Upper lobe of left lung (tissue), 6 donors: Measurements from ENCODE around the gene DNAJC18. TPM values are rescaled to one million over a fixed set of nuclear protein-coding genes. Genes with fewer than 3 reads are reported as not detected.
A peak's percentile ranks its signal among the peaks of the same experiment; 100 is the strongest.
"Not testable (repeated sequence)": the region's sequence is repeated elsewhere in the genome, so short reads cannot be mapped to it uniquely, and the experiment has no call there.

Experiments used
- ATAC-seq, 2 donors: fragments of 200-7000 bp; cut with Tn5 transposase; one replicate each; pipeline ENCODE4 v1.9.1; 2022; ENCODE audit warnings: mild to moderate bottlenecking in 2 of 2, moderate library complexity in 2 of 2; ENCODE audit not compliant: low FRiP score in 2 of 2
- DNase-seq, 2 donors: peaks; one replicate each; pipeline ENCODE4 v3.0.0-alpha.2; 2019 to 2020
- H3K27ac ChIP-seq, 4 donors: fragments of 200-600 bp; sonication (generic); one replicate each; pipeline ENCODE4 v1.5.1; 2016 to 2019
- H3K27me3 ChIP-seq, 4 donors: fragments of 200-600 bp; sonication (generic); one replicate each; pipeline ENCODE4 v1.5.1; 2017 to 2019
- H3K36me3 ChIP-seq, 4 donors: fragments of 200-600 bp; sonication (generic); one replicate each; pipeline ENCODE4 v1.5.1; 2016 to 2019
- H3K4me1 ChIP-seq, 4 donors: fragments of 200-600 bp; sonication (generic); one replicate each; pipeline ENCODE4 v1.5.1; 2018 to 2019
- H3K4me3 ChIP-seq, 4 donors: fragments of 200-600 bp; sonication (generic); one replicate each; pipeline ENCODE4 v1.5.1; 2017 to 2019; ENCODE audit warnings: mild to moderate bottlenecking in 2 of 4, moderate library complexity in 1 of 4
- H3K9me3 ChIP-seq, 4 donors: fragments of 200-600 bp; sonication (generic); one replicate each; pipeline ENCODE4 v1.5.1; 2018 to 2019
- CTCF ChIP-seq, 6 experiments: fragments of 450-650 bp in 4 of 6; fragments of 200-600 bp in 2 of 6; sonication (generic) in 2 of 6; IDR thresholded peaks; one replicate each; pipeline ENCODE4 v1.5.1; 2016 to 2019; ENCODE audit warnings: antibody characterized with exemption in 6 of 6
- EP300 ChIP-seq, 4 donors: sonication (generic); formaldehyde crosslinking; IDR thresholded peaks; one replicate each; pipeline ENCODE4 v1.5.1; 2017; ENCODE audit warnings: antibody characterized with exemption in 4 of 4, control low read depth in 2 of 4
- POLR2A ChIP-seq, 4 donors: fragments of 450-650 bp; IDR thresholded peaks; one replicate each; pipeline ENCODE4 v1.5.1; 2016 to 2017; ENCODE audit warnings: antibody characterized with exemption in 4 of 4, mild to moderate bottlenecking in 2 of 4
- POLR2AphosphoS5 ChIP-seq, 2 donors: sonication (generic); formaldehyde crosslinking; IDR thresholded peaks; one replicate each; pipeline ENCODE4 v1.5.1; 2017; ENCODE audit warnings: antibody characterized with exemption in 2 of 2
- WGBS, 2 donors: methylation state at CpG; one replicate each; pipeline ENCODE4 v1.1.5; 2017 to 2018; 5-methylcytosine and 5-hydroxymethylcytosine counted together
- total RNA-seq, 6 donors: library from RNA; depleted of rRNA in 4 of 6; stranded (reverse); fragments of >200 nt in 4 of 6; gene quantifications; one replicate each; pipeline versions ENCODE4 v1.1.0 to v1.2.1, GENCODE V29; 2016 to 2021
- donor health status: DM: no; HTN: no; CAD: no; lungs with moderate emphysema.
- donor health status: DM: no; HTN: yes; CAD: no; lungs with severe emphysema.

Gene DNAJC18
- total RNA-seq = 10 to 100 TPM in 1 of 6 donors, 1 to 10 TPM in 5; 1.0 to 11.6 (median 6.3) TPM

- ATAC-seq (peak; percentile 97 to 100), DNase-seq (peak; percentile 97 to 98)
- Histone ChIP-seq H3K9me3 (no peaks in the 10 kb centered on the region), H3K36me3 (peaks cover 0 to 17% (median 0%) of the 10 kb centered on the region in 4 donors), H3K4me3 (peak within 1 kb of the TSS; percentile 64 to 84 (median 68)), H3K4me1 (peaks cover 10 to 14% (median 13%) of the 10 kb centered on the region in 4 donors), H3K27me3 (no peaks in the 10 kb centered on the region), H3K27ac (peak within 1 kb of the TSS; percentile 89 to 99 (median 95))
- peak; percentile 48 to 60 for TF ChIP-seq POLR2AphosphoS5 (IDR thresholded peaks at IDR 0.05)
- TF ChIP-seq CTCF (IDR thresholded peaks at IDR 0.05) = no peak
- peak in 2 of 4 donors; percentile 36 to 55 for TF ChIP-seq POLR2A (IDR thresholded peaks at IDR 0.05)
- 1 to 4% methylated on average over 33 to 44 of the region's 49 CpGs for WGBS, 2 donors
These were observed at the start of gene DNAJC18 for GRCh38 chr5:139439013-139439903. TSS of gene DNAJC18 (minus strand) at chr5:139439525. CDS start at chr5:139439445, 80 bp downstream.

- Histone ChIP-seq H3K4me3 (no peak overlapping the region), H3K27ac (peak overlapping the region; percentile 48 to 78 (median 68)), H3K4me1 (peaks cover 14 to 20% (median 16%) of the 10 kb centered on the region in 4 donors), H3K36me3 (no peaks in the 10 kb centered on the region), H3K9me3 (no peaks in the 10 kb centered on the region), H3K27me3 (no peaks in the 10 kb centered on the region)
- DNase-seq = peak in 1 of 2 donors; percentile 73
- no peak for TF ChIP-seq POLR2A (IDR thresholded peaks at IDR 0.05)
- TF ChIP-seq EP300 (IDR thresholded peaks at IDR 0.05) = no peak
- peak in 1 of 2 donors; percentile 8 for TF ChIP-seq POLR2AphosphoS5 (IDR thresholded peaks at IDR 0.05)
- TF ChIP-seq CTCF (IDR thresholded peaks at IDR 0.05) = no peak
- ATAC-seq = peak; percentile 44 to 82
- WGBS, 2 donors = 50 to 61% methylated on average over 3 of the region's 3 CpGs
These were observed 48.9 kb upstream of the DNAJC18 start for GRCh38 chr5:139488260-139488659.

GRCh38 chr5:139486201-139486600 lies 46.9 kb upstream of the DNAJC18 start:
- ATAC-seq (no peak), DNase-seq (peak in 1 of 2 donors; percentile 25)
- Histone ChIP-seq H3K27me3 (no peaks in the 10 kb centered on the region), H3K4me3 (no peak overlapping the region), H3K9me3 (no peaks in the 10 kb centered on the region), H3K4me1 (peaks cover 22 to 24% (median 23%) of the 10 kb centered on the region in 4 donors), H3K36me3 (no peaks in the 10 kb centered on the region), H3K27ac (no peak overlapping the region)
- TF ChIP-seq POLR2A (IDR thresholded peaks at IDR 0.05) (no peak), EP300 (IDR thresholded peaks at IDR 0.05) (no peak)
- 87 to 88% methylated on average over 7 of the region's 7 CpGs for WGBS, 2 donors

- not testable (repeated sequence) for ATAC-seq, H3K27me3 ChIP-seq, DNase-seq, H3K9me3 ChIP-seq
- Histone ChIP-seq H3K27ac (peak overlapping the region; percentile 95 to 99 (median 96)), H3K4me1 (peaks cover 38 to 52% (median 51%) of the 10 kb centered on the region in 4 donors), H3K4me3 (peak overlapping the region in 3 of 4 donors; percentile 48 to 64 (median 62)), H3K36me3 (peaks cover 10 to 28% (median 14%) of the 10 kb centered on the region in 4 donors)
- WGBS, 2 donors = 39 to 40% methylated on average over 6 of the region's 6 CpGs
These were observed 43.5 kb upstream of the DNAJC18 start for GRCh38 chr5:139482890-139483208.

GRCh38 chr5:139482050-139482889 lies 42.9 kb upstream of the DNAJC18 start, which contains the start of gene STING1:
TSS of gene STING1 (minus strand) at chr5:139482758. CDS start at chr5:139481704, 1,054 bp downstream.
- H3K27me3 ChIP-seq = no peaks in the 10 kb centered on the region
- no peaks in the 10 kb centered on the region for H3K9me3 ChIP-seq
- H3K4me3 ChIP-seq = peak within 1 kb of the TSS; percentile 48 to 64 (median 63)
- 0 to 1% methylated on average over 8 to 19 of the region's 19 CpGs for WGBS, 2 donors
- no peak for TF ChIP-seq CTCF (IDR thresholded peaks at IDR 0.05)
- TF ChIP-seq POLR2AphosphoS5 (IDR thresholded peaks at IDR 0.05) = peak; percentile 67 to 86
- TF ChIP-seq EP300 (IDR thresholded peaks at IDR 0.05) = peak in 2 of 4 donors; percentile 54 to 74
- peak in 2 of 4 donors; percentile 59 to 60 for TF ChIP-seq POLR2A (IDR thresholded peaks at IDR 0.05)
- DNase-seq (peak; percentile 71 to 92), ATAC-seq (peak; percentile 85 to 88)
- H3K4me1 ChIP-seq = peaks cover 38 to 53% (median 51%) of the 10 kb centered on the region in 4 donors
- H3K36me3 ChIP-seq = peaks cover 13 to 34% (median 20%) of the 10 kb centered on the region in 4 donors
- peak within 1 kb of the TSS; percentile 95 to 99 (median 96) for H3K27ac ChIP-seq
